ENCODE measurements around the gene TMEM187. TPM values are rescaled to one million over a fixed set of nuclear protein-coding genes. Genes with fewer than 3 reads are reported as not detected.

The TMEM187 gene
- total and polyA plus RNA-seq, 2 donors from 2014 or later = 9.6 to 12.4 TPM

DNA sequence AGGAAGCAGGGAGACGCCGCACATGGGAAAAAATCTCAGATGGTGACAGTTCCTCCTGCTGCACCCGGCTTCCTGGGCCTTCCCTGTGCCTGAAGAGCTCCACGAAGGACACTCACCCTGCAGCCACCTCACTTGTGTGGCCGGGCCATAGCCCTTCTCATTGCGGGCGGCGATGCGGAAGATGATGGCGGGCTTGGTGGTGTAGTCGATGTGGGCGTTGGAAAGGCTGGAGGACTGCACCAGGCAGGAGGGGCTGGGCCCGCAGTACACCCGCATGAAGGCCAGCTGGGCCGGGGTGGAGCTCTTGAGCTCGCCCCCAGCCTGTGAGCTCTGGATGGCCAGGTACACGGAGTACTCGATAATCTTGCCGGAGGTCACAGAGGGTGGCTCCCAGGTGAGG, 22.4 kb upstream of the TMEM187 start:
- H3K36me3 ChIP-seq (ENCODE audit: control insufficient read depth in 2 of 3, insufficient read depth in 3 of 3, low read length in 3 of 3) = peaks cover 2 to 23% (median 2%) of the 10 kb centered on the region in 3 donors
- no peak for FAIRE-seq
- no peaks in the 10 kb centered on the region for H3K9me3 ChIP-seq (ENCODE audit: control insufficient read depth in 2 of 3, insufficient read depth in 1 of 3, low read length in 3 of 3)
- no peaks in the 10 kb centered on the region for H3K27me3 ChIP-seq (ENCODE audit: control insufficient read depth, insufficient read depth, low read length)
- intact Hi-C loops (cut with DNase I) = loop anchor here (10.0 kb wide), 1 partner anchor 185 kb away; the partner anchor contains the start of gene PLXNB3
- no peak overlapping the region for H3K27ac ChIP-seq (ENCODE audit: low read depth in 2 of 2, low read length in 2 of 2)
- TF ChIP-seq, protein P1, sequence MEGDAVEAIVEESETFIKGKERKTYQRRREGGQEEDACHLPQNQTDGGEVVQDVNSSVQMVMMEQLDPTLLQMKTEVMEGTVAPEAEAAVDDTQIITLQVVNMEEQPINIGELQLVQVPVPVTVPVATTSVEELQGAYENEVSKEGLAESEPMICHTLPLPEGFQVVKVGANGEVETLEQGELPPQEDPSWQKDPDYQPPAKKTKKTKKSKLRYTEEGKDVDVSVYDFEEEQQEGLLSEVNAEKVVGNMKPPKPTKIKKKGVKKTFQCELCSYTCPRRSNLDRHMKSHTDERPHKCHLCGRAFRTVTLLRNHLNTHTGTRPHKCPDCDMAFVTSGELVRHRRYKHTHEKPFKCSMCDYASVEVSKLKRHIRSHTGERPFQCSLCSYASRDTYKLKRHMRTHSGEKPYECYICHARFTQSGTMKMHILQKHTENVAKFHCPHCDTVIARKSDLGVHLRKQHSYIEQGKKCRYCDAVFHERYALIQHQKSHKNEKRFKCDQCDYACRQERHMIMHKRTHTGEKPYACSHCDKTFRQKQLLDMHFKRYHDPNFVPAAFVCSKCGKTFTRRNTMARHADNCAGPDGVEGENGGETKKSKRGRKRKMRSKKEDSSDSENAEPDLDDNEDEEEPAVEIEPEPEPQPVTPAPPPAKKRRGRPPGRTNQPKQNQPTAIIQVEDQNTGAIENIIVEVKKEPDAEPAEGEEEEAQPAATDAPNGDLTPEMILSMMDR (IDR thresholded peaks at IDR 0.05; ENCODE audit: borderline replicate concordance, extremely low read depth, insufficient read depth) = no peak
- no peak for DNase-seq
- no peak overlapping the region for H3K4me3 ChIP-seq (ENCODE audit: low read length in 3 of 3)
- no peak overlapping the region for H3K9ac ChIP-seq (ENCODE audit: low read length in 3 of 3)
- peaks cover 0 to 7% (median 0%) of the 10 kb centered on the region in 3 donors for H3K4me1 ChIP-seq (ENCODE audit: control insufficient read depth in 2 of 3, insufficient read depth in 2 of 3, low read depth in 1 of 3, low read length in 3 of 3)

DNA sequence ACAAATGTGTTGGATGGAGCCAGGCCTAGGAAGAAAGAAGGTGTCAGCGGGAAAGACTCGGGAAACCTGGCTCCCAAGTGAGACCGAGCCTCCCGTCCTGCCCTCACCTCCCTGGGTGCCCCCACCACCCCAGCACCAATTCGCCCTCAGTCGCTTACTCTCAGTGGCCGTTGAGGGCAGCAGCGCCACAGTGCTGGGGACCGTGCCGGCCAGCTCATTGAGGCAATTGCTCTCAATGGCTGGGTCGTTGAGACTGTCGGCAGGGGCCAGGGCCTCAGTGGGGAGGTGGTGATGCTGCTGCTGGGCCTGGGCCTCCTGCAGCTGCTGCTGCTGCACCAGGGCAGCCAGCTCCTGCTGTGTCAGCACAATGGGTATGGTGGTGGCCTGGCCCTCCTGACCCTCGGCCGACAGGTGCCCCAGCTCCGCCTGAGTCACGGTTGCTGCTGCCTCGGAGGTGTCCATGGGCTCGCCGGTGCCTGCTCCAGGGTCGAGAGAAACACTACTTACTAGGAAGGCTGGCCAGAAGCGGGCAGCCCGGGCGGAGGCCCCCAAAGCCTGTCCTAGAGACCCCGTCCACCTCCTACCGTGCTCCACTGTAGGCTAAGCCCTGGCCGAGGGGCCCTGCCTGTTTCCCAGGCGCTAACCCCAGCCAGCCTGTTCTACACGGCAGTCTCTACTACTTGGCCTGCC, 20.7 kb upstream of the TMEM187 start:
- Histone ChIP-seq H3K4me1 (ENCODE audit: control insufficient read depth in 2 of 3, insufficient read depth in 2 of 3, low read depth in 1 of 3, low read length in 3 of 3) (peaks cover 0 to 7% (median 0%) of the 10 kb centered on the region in 3 donors), H3K9me3 (ENCODE audit: control insufficient read depth in 2 of 3, insufficient read depth in 1 of 3, low read length in 3 of 3) (no peaks in the 10 kb centered on the region), H3K27me3 (ENCODE audit: control insufficient read depth, insufficient read depth, low read length) (no peaks in the 10 kb centered on the region), H3K27ac (ENCODE audit: low read depth in 2 of 2, low read length in 2 of 2) (no peak overlapping the region), H3K36me3 (ENCODE audit: control insufficient read depth in 2 of 3, insufficient read depth in 3 of 3, low read length in 3 of 3) (peaks cover 2 to 31% (median 2%) of the 10 kb centered on the region in 3 donors), H3K9ac (ENCODE audit: low read length in 3 of 3) (no peak overlapping the region), H3K4me3 (ENCODE audit: low read length in 3 of 3) (no peak overlapping the region)
- no peak for FAIRE-seq
- TF ChIP-seq, protein P1 (IDR thresholded peaks at IDR 0.05; ENCODE audit: borderline replicate concordance, extremely low read depth, insufficient read depth) = no peak
- intact Hi-C loops (cut with DNase I) = loop anchor here (10.0 kb wide), 1 partner anchor 187 kb away; the partner anchor contains the start of gene PLXNB3
- DNase-seq = no peak

GRCh38 chrX:153952373-153953026, 20.1 kb upstream of the TMEM187 start:
- no peak for DNase-seq
- intact Hi-C loops (cut with DNase I) = loop anchor here (10.0 kb wide), 1 partner anchor 188 kb away; the partner anchor contains the start of gene PLXNB3
- FAIRE-seq = no peak
- H3K27ac ChIP-seq (ENCODE audit: low read depth in 2 of 2, low read length in 2 of 2) = no peak overlapping the region
- TF ChIP-seq, protein P1 (IDR thresholded peaks at IDR 0.05; ENCODE audit: borderline replicate concordance, extremely low read depth, insufficient read depth) = no peak
- no peaks in the 10 kb centered on the region for H3K27me3 ChIP-seq (ENCODE audit: control insufficient read depth, insufficient read depth, low read length)
- peaks cover 2 to 31% (median 4%) of the 10 kb centered on the region in 3 donors for H3K36me3 ChIP-seq (ENCODE audit: control insufficient read depth in 2 of 3, insufficient read depth in 3 of 3, low read length in 3 of 3)
- H3K4me1 ChIP-seq (ENCODE audit: control insufficient read depth in 2 of 3, insufficient read depth in 2 of 3, low read depth in 1 of 3, low read length in 3 of 3) = peaks cover 0 to 7% (median 0%) of the 10 kb centered on the region in 3 donors
- H3K9me3 ChIP-seq (ENCODE audit: control insufficient read depth in 2 of 3, insufficient read depth in 1 of 3, low read length in 3 of 3) = no peaks in the 10 kb centered on the region
- H3K4me3 ChIP-seq (ENCODE audit: low read length in 3 of 3) = no peak overlapping the region
- no peak overlapping the region for H3K9ac ChIP-seq (ENCODE audit: low read length in 3 of 3)

Data from kidney (tissue), 14 donors.